ENCODE results near the gene CRYBB2.

DNA sequence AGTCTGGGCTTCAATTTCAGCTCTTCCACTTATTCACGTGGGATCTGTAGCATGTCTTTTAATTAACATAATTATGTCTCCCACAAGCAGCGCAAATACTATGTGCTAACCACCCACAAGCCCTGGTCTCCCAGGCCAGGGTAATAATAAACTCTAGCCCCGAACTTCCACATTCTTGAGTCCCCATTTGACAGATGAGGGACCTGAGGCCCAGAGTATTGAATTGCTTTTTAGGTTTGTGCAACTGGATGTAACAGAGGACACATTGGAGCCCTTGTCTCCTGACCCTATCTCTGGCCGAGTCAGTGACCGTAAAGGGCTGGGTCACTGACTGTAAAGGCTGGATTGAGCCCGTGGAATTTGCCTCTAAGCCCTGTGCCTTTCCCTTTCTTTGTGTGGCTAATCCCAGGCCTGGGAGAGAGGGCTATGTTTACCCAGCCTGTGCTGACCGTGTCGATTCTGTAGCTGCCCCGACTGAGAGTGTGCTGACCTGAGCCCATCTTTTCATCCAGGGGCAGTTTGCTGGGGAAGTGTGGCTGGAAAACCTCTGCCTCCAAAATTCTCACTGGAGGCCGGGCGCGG is 3.9 kb downstream of the CRYBB2 start:
- TF ChIP-seq, protein P1, sequence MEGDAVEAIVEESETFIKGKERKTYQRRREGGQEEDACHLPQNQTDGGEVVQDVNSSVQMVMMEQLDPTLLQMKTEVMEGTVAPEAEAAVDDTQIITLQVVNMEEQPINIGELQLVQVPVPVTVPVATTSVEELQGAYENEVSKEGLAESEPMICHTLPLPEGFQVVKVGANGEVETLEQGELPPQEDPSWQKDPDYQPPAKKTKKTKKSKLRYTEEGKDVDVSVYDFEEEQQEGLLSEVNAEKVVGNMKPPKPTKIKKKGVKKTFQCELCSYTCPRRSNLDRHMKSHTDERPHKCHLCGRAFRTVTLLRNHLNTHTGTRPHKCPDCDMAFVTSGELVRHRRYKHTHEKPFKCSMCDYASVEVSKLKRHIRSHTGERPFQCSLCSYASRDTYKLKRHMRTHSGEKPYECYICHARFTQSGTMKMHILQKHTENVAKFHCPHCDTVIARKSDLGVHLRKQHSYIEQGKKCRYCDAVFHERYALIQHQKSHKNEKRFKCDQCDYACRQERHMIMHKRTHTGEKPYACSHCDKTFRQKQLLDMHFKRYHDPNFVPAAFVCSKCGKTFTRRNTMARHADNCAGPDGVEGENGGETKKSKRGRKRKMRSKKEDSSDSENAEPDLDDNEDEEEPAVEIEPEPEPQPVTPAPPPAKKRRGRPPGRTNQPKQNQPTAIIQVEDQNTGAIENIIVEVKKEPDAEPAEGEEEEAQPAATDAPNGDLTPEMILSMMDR (IDR thresholded peaks at IDR 0.05), result no peak
- no peak for TF ChIP-seq POLR2A (IDR thresholded peaks at IDR 0.05)
